Stimulated activated CD8-positive, alpha-beta memory T cell treated with anti-CD3 and anti-CD28 coated beads, Interleukin-12 subunit alpha, Interleukin-12 subunit beta, amount 100 ng/mL, for 24 hours (primary cell): ENCODE results near the gene RNF44.
"Not testable (repeated sequence)": the region's sequence is repeated elsewhere in the genome, so short reads cannot be mapped to it uniquely, and the experiment has no call there.

Source experiments
- DNase-seq: peaks from one replicate; pipeline ENCODE4 v3.0.0-alpha.2; 2020; ENCODE audit errors: extremely low read depth

The RNF44 gene

GRCh38 chr5:176552332-176552869 is 15.2 kb upstream of the RNF44 start:
- DNase-seq = no peak

- DNase-seq = not testable (repeated sequence)
Observed at GRCh38 chr5:176550937-176551336, 13.7 kb upstream of the RNF44 start.

DNA sequence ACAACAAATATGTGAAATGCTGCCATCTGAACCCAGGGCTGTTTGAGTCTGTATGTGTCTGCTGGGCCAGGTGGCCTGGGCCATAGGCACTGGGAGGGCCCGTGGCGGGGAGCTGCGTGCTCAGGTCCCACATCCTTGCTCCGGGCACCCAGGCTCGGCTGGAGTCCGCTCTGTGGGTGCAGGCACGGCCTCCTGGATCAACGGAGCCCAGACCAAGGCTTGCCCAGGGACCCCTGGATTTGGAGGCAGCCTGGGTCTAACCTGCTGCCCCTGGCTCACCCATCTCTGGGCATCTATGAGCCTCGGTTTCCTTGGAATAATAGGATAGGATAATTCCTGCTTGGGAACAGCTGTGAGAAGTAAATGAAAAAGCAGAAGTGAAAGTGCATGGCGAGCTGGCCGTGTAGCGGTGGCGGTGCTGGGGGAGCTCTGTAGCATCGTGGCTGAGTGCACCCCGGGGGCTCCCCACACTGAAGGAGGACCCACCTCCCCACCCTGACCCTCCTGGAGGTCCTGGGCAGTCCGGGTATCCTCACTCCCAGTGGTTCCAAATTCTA is 13.2 kb upstream of the RNF44 start:
- no peak for DNase-seq

DNA sequence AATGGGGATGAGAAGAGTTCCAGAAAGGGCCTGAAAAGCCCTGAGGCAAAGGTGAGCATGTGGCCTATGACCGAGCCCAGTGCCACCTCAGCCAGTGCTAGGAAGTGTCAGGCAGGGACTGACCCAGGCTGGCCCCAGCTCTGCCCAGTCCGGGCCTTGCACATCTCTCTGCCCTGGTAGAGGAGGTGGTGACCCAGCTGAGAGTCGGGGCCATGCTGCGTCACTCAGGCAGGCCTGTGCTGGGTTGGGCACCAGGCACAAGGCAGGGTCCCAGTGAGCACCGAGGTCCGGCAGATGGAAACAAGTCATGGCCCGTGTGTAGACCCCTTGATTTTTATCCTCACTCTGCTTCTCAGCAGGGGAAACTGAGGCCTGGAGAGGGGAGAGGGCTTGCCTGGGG is 12.7 kb upstream of the RNF44 start:
- no peak for DNase-seq

- DNase-seq = no peak
Observed at GRCh38 chr5:176548967-176549444, 11.8 kb upstream of the RNF44 start, which contains the start of gene CDHR2. Gene CDHR2 (plus strand): TSS chr5:176549342. CDS start chr5:176565353, 16,011 bp downstream.

GRCh38 chr5:176547802-176548201 is 10.6 kb upstream of the RNF44 start:
- DNase-seq = no peak

- DNase-seq = no peak
Observed at GRCh38 chr5:176545737-176546509, 8.7 kb upstream of the RNF44 start.

- no peak for DNase-seq
Observed at GRCh38 chr5:176545388-176545736, 8.2 kb upstream of the RNF44 start.

DNA sequence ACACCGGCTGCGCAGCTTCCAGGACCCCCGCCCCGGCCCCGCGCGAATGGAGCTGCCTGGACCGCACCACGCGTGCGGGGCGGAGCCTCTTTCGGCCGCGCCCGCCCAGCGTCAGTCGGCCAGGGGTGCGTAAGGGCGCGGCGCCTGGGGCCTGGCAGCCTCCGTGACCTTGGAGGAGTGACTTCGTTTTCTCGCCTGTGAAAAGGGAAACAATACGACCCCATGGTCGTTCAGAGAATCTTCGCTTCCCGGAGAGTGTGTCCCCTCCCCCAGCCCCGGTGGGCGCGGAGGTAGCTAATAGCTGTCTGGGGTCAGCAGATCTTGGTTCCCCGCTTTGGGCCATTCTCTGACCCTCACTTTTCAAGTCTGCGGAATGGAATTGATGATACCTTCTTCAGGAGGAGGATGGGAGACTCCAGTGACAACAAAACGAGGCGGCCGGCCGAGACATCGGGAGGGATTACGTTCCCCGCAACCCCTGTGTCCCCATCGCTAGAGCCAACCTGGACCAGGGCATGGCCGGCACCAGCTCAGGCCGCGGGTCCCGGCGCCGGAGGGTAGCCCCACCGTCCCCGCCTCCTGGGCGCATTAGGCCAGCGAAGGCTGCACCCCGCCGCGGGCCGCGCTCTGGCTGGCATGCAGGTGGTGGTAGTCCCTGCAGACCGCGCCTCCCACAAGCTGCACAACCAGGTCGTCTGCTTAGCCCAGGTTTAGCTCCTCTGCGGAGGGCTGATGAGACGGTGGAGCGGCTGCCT is 6.4 kb upstream of the RNF44 start:
- no peak for DNase-seq

DNA sequence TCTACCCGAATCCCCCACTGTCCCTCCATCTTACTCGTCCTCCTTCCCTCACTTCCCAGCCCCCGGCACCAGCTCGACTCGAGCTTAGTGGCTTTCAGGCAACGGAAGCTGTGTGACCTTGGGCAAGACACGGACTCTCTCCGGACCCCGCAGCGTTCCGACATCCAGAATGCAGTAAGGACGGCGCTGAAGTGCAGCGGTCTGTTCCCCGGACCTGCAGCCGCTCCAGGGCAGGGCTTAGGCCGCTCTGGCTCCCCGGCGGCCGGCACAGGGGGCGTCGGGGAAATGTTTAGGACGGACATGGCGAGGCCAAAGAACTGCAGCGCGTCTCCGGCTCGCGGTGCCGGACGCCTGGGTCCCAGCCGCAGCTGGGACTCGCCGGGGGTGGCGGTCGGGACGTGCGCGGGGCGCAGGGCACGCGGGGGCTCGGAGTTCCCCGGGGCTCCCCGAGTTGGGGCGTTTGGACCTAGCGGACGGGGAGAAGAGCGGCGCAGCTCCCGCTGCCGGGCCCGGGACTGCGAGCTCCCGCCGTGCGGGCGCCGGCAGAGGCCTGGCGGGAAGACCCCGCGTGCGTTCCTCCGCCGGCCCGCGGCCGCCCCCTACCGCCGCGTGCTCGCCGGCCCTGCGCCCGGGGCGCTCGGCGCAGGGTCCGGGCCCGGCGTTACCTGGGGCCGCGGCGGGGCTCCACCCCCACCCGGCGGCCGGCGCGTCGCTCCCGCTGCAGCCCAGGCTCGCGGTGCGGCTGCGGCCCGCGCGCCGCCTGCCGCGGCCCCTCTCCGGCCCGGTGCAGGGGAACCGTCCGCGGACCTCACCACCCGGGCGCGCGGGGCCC is 5.6 kb upstream of the RNF44 start:
- DNase-seq = no peak

GRCh38 chr5:176542135-176542595 is 5.0 kb upstream of the RNF44 start:
- no peak for DNase-seq

- DNase-seq = no peak
Observed at GRCh38 chr5:176541338-176542134, 4.3 kb upstream of the RNF44 start.

DNA sequence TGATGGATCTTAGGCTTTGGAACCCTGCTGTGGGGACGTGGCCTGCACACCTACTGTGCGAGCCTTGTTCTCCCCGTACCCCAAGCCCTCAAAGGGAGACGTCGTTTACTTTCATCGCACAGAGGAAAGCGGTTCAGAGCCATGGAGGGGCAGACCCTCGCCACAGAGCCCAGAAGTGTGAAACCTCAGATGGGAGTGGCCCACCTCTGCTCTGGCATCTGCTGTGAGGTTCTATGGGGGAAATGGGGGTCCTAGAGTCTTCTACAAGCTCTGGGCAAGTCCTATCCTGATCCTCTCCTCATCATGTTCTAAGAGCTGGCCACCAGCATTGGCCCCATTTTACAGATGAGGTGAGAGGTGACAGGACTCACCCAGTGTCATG is 3.7 kb upstream of the RNF44 start:
- DNase-seq = no peak

GRCh38 chr5:176540476-176540899 is 3.3 kb upstream of the RNF44 start:
- no peak for DNase-seq

DNA sequence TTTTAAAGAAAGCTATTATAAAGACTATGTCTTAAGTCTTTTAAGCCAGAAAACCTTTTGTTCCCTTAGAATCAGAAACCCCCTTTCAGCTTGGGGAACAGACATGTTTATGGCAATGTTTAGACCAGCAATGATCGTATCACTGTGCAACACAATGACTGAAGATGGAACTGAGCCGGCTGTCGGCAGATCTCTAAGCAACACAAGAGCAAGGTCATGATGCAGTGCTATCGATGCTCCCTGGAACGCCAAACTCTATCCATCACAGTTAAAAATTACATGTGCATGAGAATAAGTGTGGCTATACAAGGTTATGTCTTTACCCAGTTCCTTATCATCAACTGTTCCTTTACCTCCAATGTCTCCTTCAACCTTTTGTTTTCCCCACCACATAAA is 1.8 kb upstream of the RNF44 start:
- no peak for DNase-seq

GRCh38 chr5:176538230-176538988 is 1.2 kb upstream of the RNF44 start:
- DNase-seq = no peak

GRCh38 chr5:176537554-176538229 is 490 bp upstream of the RNF44 start:
- DNase-seq = peak; percentile 92

- DNase-seq = no peak
Observed at GRCh38 chr5:176536132-176536901, 885 bp downstream of the RNF44 start.
